Activated T-helper 17 cell treated with anti-CD3 and anti-CD28 coated beads, Interleukin-2, amount 50 U/mL, for 72 hours (primary cell): Measurements from ENCODE around the gene ARHGAP6. TPM values are rescaled to one million over a fixed set of nuclear protein-coding genes. Genes with fewer than 3 reads are reported as not detected.

Experiments used
- ATAC-seq: fragments of 150-1000 bp; cut with Tn5 transposase; replicated peaks from 2 replicates; pipeline ENCODE4 v1.10.0; 2021; ENCODE audit warnings: mild to moderate bottlenecking, moderate library complexity
- H3K27ac Mint-ChIP-seq: one replicate; pipeline ENCODE4 v1.8.0; 2022; ENCODE audit warnings: mixed read lengths
- H3K27me3 Mint-ChIP-seq: one replicate; pipeline ENCODE4 v1.8.0; 2022; ENCODE audit warnings: mixed read lengths
- H3K36me3 Mint-ChIP-seq: one replicate; pipeline ENCODE4 v1.8.0; 2022; ENCODE audit warnings: low read depth, mild to moderate bottlenecking, mixed read lengths
- H3K4me1 Mint-ChIP-seq: one replicate; pipeline ENCODE4 v1.8.0; 2022; ENCODE audit warnings: mixed read lengths
- H3K4me3 Mint-ChIP-seq: one replicate; pipeline ENCODE4 v1.8.0; 2022; ENCODE audit warnings: mild to moderate bottlenecking, mixed read lengths
- H3K9me3 Mint-ChIP-seq: one replicate; pipeline ENCODE4 v1.8.0; 2022; ENCODE audit warnings: mixed read lengths
- total RNA-seq, 2 donors: library from RNA; stranded (reverse); gene quantifications; one replicate each; pipeline ENCODE4 v1.2.3, GENCODE V29; 2022

ARHGAP6 gene
- total RNA-seq, 2 donors from 2014 or later, result not detected

DNA sequence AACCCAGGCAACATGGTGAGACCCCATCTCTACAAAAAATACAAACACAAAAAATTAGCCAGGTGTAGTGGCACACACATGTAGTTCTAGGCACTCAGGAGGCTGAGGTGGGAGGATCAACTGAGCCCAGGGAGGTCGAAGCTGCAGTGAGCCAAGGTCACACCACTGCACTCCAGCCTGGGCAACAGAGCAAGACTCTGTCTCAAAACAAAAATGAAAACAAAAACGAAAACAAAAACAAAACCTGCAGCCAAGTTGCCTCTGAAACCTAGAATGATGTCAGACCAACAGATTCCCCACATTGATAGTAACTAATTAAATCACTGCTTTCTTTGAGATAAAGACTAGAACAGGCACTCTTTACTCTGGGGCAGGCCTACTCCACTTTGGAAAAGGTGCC, 268.0 kb downstream of the ARHGAP6 start:
- no peaks in the 10 kb centered on the region for H3K4me1 Mint-ChIP-seq
- no peaks in the 10 kb centered on the region for H3K36me3 Mint-ChIP-seq
- ATAC-seq, result no peak
- H3K27me3 Mint-ChIP-seq, result no peaks in the 10 kb centered on the region
- no peak overlapping the region for H3K27ac Mint-ChIP-seq
- H3K4me3 Mint-ChIP-seq, result no peak overlapping the region
- no peaks in the 10 kb centered on the region for H3K9me3 Mint-ChIP-seq

DNA sequence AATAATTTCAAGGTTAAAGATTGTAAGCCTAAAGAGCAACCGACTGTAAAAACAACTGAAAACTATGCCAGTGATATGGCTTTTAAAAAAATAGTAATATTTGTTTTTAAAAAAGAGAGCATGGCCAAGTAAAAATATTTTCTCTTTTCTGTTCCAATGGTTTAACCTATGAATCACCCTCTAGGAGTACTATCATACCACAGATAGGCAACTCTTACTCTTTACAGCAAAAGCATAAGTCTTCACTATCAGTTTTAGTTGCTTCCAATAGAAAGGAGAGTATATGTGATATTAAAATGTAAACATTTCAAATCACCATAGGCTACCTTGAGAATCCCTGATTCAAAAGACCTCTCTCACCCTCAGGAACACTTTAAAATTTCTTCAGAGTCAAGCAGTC, 269.9 kb downstream of the ARHGAP6 start:
- Mint-ChIP-seq H3K27ac (no peak overlapping the region), H3K27me3 (no peaks in the 10 kb centered on the region), H3K9me3 (no peaks in the 10 kb centered on the region), H3K4me1 (no peaks in the 10 kb centered on the region), H3K36me3 (no peaks in the 10 kb centered on the region), H3K4me3 (no peak overlapping the region)
- ATAC-seq, result no peak

DNA sequence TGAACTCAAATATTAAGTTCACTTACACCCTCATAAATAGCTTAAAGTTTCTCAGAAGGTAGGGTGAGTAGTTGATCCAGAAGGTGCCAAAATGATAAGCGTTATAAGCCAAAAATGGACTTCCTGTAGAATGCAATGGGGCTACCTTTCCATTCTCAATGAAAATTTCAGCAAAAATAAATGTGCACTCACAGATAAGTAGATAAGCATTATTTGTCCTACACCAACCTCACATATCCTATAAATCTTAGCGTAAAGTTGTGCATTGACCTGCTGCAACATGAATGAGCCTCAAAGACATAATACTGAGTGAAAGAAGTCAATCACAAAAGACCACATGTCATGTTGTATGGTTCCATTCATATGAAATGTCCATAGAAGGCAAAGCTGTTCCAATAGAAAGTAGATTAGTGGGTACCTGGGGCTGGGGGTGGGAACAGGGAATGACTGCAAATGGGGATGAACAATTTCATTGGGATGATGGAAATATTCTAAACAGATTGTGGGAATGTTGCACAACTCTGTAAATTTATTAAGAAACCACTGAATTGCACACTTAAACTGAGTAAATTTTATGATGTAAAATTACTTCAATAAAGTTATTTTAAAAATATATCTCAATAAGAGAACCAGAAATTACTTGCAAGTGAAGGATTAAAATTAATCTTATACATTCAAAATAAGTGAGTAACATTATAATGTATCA, 271.6 kb downstream of the ARHGAP6 start:
- ATAC-seq, result no peak
- H3K27me3 Mint-ChIP-seq, result no peaks in the 10 kb centered on the region
- no peaks in the 10 kb centered on the region for H3K36me3 Mint-ChIP-seq
- no peak overlapping the region for H3K27ac Mint-ChIP-seq
- no peaks in the 10 kb centered on the region for H3K4me1 Mint-ChIP-seq
- H3K4me3 Mint-ChIP-seq, result no peak overlapping the region
- no peaks in the 10 kb centered on the region for H3K9me3 Mint-ChIP-seq

DNA sequence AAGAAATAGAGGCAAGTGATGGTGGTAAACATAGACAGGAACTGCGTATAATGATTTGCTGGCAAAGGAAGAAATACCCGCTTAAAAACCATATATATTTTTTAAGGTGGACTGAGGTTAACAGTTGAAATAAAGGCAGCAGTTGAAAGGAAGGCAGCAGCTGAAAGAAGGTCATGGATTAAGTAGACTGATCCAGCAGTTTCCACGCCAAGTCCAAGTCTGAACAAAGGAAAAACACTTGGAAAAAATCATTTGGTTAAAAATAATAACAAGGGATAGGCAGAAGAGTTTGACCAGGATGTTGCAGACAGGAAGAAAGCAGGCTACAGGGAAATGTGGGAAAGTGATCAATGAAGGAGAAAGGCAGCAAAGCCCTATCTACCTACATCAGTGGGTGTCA, 278.9 kb downstream of the ARHGAP6 start:
- H3K36me3 Mint-ChIP-seq, result no peaks in the 10 kb centered on the region
- no peaks in the 10 kb centered on the region for H3K9me3 Mint-ChIP-seq
- ATAC-seq, result no peak
- no peaks in the 10 kb centered on the region for H3K27me3 Mint-ChIP-seq
- H3K4me3 Mint-ChIP-seq, result no peak overlapping the region
- H3K27ac Mint-ChIP-seq, result no peak overlapping the region
- no peaks in the 10 kb centered on the region for H3K4me1 Mint-ChIP-seq

DNA sequence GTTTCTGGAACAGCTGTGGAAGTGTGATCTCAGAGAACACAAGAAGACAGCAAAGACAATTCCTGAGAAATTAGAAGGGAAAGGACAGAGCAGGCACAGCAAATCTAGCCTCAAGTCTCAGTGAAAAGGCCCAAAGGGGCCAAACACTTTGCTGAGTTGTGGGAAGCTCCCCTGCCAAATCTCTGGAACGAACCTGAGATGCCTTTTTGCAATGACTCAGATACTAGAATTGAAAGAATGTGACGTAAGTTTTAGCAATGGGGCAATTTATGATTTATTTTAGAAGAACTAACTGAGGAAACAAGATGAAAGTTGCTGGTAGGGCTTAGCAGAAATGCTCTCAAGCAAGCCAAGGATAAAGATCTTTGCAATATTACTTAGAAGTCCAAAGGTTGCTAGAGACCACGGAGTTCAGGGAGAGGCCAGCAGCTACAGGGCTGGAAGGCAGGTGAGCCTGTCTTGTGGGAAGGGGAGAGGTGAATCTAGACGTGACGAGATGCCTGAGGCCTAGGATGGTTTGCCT, 279.7 kb downstream of the ARHGAP6 start:
- Mint-ChIP-seq H3K4me1 (no peaks in the 10 kb centered on the region), H3K9me3 (no peaks in the 10 kb centered on the region), H3K36me3 (no peaks in the 10 kb centered on the region), H3K27ac (no peak overlapping the region), H3K27me3 (no peaks in the 10 kb centered on the region), H3K4me3 (no peak overlapping the region)
- no peak for ATAC-seq

DNA sequence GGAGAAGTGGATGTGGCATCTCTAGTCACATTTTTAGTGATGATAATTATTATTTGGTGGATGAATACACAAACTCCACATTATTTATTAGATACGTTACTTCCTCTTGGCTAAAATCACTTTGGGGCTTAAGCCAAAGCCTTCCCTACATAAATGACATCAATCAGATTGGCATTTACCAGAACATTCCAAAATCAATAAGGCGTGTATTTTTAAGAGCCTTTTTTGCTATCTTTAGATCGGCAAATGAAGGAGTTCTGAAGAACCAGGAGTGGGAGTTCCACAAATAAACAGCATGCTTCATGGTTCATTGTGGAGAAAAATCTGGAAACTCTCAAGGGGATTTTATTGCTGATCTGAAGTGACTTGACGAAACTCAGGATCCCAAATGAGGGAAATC, 282.8 kb downstream of the ARHGAP6 start:
- Mint-ChIP-seq H3K36me3 (no peaks in the 10 kb centered on the region), H3K27ac (no peak overlapping the region), H3K27me3 (no peaks in the 10 kb centered on the region), H3K4me1 (no peaks in the 10 kb centered on the region), H3K9me3 (no peaks in the 10 kb centered on the region), H3K4me3 (no peak overlapping the region)
- ATAC-seq, result no peak

DNA sequence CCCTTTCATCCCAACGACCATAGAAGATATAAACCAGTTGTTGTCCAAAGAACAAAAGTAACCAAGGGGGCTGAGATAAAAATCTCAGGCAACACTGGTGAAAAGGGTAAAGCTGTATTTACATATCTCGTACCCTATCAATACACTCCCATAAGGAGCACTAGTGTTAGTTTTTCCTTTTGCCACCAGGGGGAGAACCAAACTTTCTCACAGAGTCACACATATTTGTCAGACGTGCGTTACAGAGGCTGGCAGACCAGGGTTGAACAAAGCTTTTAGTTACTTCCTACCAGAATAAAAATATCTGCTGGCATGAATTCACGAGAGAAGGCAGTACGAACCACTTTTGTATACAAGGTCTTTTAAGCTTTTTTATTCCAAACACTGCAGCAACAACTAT, 284.3 kb downstream of the ARHGAP6 start:
- no peaks in the 10 kb centered on the region for H3K36me3 Mint-ChIP-seq
- H3K27ac Mint-ChIP-seq, result no peak overlapping the region
- ATAC-seq, result no peak
- no peaks in the 10 kb centered on the region for H3K27me3 Mint-ChIP-seq
- H3K9me3 Mint-ChIP-seq, result no peaks in the 10 kb centered on the region
- no peaks in the 10 kb centered on the region for H3K4me1 Mint-ChIP-seq
- H3K4me3 Mint-ChIP-seq, result no peak overlapping the region

DNA sequence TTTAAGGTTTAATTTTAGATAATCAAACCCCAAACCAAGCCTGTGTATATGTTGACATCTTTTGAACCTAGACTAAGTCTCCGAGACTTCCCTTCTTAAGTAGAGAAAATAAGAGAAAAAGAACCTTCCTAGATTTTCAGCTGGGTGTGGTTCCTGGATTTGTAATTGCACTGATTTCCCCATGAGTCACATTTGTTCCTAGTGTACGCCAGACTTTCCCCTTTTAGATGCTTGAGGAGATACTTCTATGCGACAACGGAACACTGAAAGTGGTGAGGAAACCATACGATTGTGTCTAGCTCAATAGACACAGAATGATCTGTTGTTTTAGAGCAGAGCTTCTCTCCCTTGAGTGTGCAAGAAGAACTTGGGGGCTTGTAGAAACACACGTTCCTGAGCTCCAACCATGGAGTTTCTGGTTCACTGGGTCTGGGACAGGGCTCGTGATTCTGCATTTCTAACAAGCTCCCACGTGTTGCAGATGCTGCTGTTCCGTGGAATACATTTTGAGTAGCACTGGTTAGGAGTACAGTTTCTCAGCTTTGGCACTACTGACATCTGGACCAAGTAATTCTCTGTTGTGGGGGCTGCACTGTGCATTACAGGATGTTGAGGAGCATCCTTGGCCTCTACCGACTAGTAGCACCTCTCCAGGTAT, 285.4 kb downstream of the ARHGAP6 start:
- H3K4me3 Mint-ChIP-seq, result no peak overlapping the region
- no peak overlapping the region for H3K27ac Mint-ChIP-seq

DNA sequence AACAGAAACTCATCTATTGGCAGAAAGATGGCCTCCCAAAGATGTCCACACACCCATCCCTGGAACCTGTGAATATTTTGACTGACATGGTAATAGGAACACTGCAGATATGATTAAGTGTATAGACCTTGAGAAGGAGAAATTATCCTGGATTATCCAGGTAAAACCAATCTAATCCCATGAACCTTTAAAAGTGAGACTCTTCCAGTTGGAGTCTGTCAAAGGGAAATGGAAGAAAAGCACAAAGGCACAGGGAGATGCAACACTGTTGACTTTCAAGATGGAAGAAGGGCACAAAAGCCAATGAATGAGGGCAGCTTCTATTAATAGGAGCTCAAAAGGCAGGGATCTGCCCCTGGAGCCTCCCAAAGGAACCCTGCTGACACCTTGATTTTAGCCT, 289.6 kb downstream of the ARHGAP6 start:
- H3K27me3 Mint-ChIP-seq, result no peaks in the 10 kb centered on the region
- H3K4me1 Mint-ChIP-seq, result no peaks in the 10 kb centered on the region
- no peaks in the 10 kb centered on the region for H3K9me3 Mint-ChIP-seq
- H3K36me3 Mint-ChIP-seq, result no peaks in the 10 kb centered on the region
- no peak overlapping the region for H3K27ac Mint-ChIP-seq
- ATAC-seq, result no peak
- H3K4me3 Mint-ChIP-seq, result no peak overlapping the region

More for the DNA sequence above, 285.4 kb downstream of the ARHGAP6 start:
- no peak for ATAC-seq
- Mint-ChIP-seq H3K4me1 (no peaks in the 10 kb centered on the region), H3K9me3 (no peaks in the 10 kb centered on the region), H3K36me3 (no peaks in the 10 kb centered on the region), H3K27me3 (no peaks in the 10 kb centered on the region)

DNA sequence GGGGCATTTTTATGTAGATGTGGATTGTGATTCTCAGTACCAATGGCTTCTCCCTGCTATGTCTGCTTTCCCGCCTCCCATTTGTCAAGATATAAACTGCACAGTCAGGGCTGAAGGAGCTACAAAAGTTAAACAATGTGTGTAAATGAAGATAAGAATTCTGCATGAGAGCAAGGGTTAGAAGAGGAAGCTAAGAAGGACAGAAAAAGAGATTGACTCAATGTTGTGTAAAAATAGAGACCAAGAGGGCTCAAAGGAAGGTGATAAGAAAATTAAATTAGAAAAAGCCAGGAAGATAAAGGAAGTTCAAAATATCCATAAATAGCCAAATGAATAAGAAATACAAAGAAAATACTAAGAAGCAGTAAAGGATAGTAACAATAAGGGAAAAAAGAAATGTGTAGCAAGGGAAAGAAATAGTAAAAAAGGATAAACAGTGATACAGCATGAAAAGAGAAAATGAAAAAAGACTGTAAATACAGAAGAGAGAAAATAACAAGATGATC, 290.1 kb downstream of the ARHGAP6 start:
- ATAC-seq, result no peak
- Mint-ChIP-seq H3K36me3 (no peaks in the 10 kb centered on the region), H3K4me1 (no peaks in the 10 kb centered on the region), H3K9me3 (no peaks in the 10 kb centered on the region), H3K27ac (no peak overlapping the region), H3K4me3 (no peak overlapping the region), H3K27me3 (no peaks in the 10 kb centered on the region)

DNA sequence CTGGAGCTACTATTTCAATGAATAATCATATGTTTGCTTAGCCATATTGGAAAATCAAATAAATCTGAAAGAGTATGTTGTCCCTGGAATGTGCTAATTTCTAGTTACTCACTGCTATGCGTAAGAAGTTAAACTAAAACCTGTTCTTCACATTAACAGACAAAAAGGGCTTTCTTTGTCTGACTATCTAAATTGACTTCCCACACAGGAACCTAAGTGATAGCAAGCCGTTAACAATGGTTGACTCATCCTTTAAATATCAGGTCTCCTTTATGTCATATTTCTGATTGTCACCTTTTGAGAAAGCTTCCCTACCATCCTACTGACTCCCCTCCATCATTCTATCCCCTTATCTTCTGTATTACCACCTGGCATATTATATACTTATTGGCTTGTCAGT, 291.1 kb downstream of the ARHGAP6 start:
- no peaks in the 10 kb centered on the region for H3K9me3 Mint-ChIP-seq
- H3K27me3 Mint-ChIP-seq, result no peaks in the 10 kb centered on the region
- ATAC-seq, result no peak
- no peaks in the 10 kb centered on the region for H3K4me1 Mint-ChIP-seq
- H3K4me3 Mint-ChIP-seq, result no peak overlapping the region
- no peaks in the 10 kb centered on the region for H3K36me3 Mint-ChIP-seq
- H3K27ac Mint-ChIP-seq, result no peak overlapping the region

DNA sequence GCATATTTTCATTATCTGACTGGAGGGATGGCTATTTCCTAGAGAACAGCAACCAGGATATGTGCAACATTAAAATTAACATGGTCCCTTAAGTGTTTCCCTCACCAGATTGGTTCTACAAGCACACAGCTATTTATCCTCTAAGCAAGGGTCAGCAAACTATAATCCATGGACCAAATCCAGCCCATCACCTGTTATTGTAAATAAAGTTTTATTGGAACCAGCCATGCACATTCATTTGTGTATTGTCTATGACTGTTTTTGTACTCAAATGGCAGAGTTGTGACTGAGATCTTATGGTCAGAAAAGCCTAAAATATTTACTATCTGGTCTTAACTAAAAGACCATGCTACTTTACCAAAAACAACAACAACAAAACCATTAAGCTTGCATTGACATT, 294.6 kb downstream of the ARHGAP6 start:
- no peaks in the 10 kb centered on the region for H3K4me1 Mint-ChIP-seq
- no peak overlapping the region for H3K4me3 Mint-ChIP-seq
- H3K36me3 Mint-ChIP-seq, result no peaks in the 10 kb centered on the region
- no peaks in the 10 kb centered on the region for H3K27me3 Mint-ChIP-seq
- no peaks in the 10 kb centered on the region for H3K9me3 Mint-ChIP-seq
- ATAC-seq, result no peak
- H3K27ac Mint-ChIP-seq, result no peak overlapping the region

DNA sequence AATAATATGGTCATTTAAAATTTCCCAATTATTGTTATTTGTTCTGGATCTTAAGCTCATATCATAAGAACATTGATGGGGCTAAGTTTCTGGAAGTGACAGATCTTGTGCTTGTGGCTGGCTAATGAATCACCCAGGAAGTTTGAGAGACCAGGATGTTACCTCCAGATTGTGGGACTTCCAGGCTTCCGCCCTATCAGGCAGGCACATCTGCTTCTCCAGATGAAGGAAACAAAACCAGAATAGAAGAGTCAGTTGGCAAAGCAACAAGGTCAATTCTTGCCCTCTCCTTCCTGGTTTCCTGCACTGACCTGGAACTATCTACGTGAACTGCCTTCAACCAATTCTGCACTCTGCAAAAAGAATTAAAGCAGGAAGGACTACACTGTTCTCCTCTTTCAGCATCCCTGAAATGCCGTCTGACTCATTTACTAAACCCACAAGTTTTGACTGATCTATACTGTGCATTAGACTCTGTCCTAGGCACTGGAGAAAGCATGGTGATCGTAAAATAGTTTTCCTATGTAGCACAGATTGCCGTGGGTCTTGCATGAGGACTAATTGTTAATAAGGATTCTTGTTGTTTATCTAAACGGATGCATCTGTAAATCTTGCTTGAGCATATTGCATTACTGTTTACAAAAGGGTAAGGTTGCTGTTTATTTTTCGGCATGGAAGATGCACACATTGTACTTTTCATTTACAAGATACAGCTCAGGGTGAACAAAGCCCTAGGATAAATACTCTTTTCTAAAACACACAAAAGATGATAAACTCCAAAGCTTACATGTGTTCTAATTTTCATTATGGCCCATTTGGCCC, 297.9 kb downstream of the ARHGAP6 start:
- Mint-ChIP-seq H3K4me1 (no peaks in the 10 kb centered on the region), H3K36me3 (no peaks in the 10 kb centered on the region), H3K4me3 (no peak overlapping the region), H3K27me3 (no peaks in the 10 kb centered on the region), H3K9me3 (no peaks in the 10 kb centered on the region), H3K27ac (no peak overlapping the region)
- no peak for ATAC-seq

DNA sequence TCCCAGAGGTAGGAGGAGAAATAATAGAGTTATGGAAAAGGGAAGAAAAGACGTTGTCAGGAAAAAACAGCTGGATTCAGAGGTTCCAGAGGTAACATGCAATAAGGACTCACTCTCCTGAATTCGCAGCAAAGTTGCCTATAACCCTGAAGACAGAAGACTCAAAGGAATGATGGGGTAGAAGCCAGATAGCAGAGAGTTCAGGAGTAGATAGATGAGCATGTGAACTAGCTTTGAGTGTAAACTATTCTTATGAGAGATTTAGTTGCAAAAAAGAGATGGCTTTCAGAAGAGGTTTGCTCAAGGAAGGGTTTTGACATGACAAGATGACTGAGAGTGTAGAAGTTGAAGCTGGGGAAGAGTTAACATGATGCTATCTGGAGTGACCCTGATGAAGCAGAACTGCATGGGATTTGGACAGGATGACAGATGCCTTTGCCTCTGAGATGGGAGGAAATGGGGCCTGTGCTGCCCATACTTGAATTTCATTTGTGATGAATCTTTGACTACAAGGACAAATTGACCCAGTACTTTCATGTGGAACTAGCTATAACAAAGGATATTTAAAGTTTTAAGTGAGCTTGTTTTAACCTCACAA, 298.6 kb downstream of the ARHGAP6 start:
- H3K27me3 Mint-ChIP-seq, result no peaks in the 10 kb centered on the region
- no peak for ATAC-seq
- H3K27ac Mint-ChIP-seq, result no peak overlapping the region
- H3K36me3 Mint-ChIP-seq, result no peaks in the 10 kb centered on the region
- H3K9me3 Mint-ChIP-seq, result no peaks in the 10 kb centered on the region
- no peak overlapping the region for H3K4me3 Mint-ChIP-seq
- no peaks in the 10 kb centered on the region for H3K4me1 Mint-ChIP-seq
